Activated T-cell treated with anti-CD3 and anti-CD28 coated beads, Interleukin-2, amount 50 U/mL, for 24 hours (primary cell): ENCODE measurements around the gene SINHCAF.
A peak's percentile ranks its signal among the peaks of the same experiment; 100 is the strongest.
"Not testable (repeated sequence)": the region's sequence is repeated elsewhere in the genome, so short reads cannot be mapped to it uniquely, and the experiment has no call there.

ENCODE experiments used
- DNase-seq: peaks from one replicate; pipeline ENCODE4 v3.0.0-alpha.2; 2020
- H3K27ac Mint-ChIP-seq: 2 replicates; pipeline ENCODE4 v1.8.0; 2020; ENCODE audit warnings: mild to moderate bottlenecking, mixed read lengths
- H3K27me3 Mint-ChIP-seq: 2 replicates; pipeline ENCODE4 v1.8.0; 2020; ENCODE audit warnings: mixed read lengths
- H3K36me3 Mint-ChIP-seq: 2 replicates; pipeline ENCODE4 v1.8.0; 2020; ENCODE audit warnings: low read depth, mixed read lengths
- H3K4me1 Mint-ChIP-seq: 2 replicates; pipeline ENCODE4 v1.8.0; 2020; ENCODE audit warnings: low read depth, mixed read lengths
- H3K4me3 Mint-ChIP-seq: 2 replicates; pipeline ENCODE4 v1.8.0; 2020; ENCODE audit warnings: mild to moderate bottlenecking, moderate library complexity, mixed read lengths
- H3K9me3 Mint-ChIP-seq: 2 replicates; pipeline ENCODE4 v1.8.0; 2020; ENCODE audit warnings: mixed read lengths

SINHCAF gene

DNA sequence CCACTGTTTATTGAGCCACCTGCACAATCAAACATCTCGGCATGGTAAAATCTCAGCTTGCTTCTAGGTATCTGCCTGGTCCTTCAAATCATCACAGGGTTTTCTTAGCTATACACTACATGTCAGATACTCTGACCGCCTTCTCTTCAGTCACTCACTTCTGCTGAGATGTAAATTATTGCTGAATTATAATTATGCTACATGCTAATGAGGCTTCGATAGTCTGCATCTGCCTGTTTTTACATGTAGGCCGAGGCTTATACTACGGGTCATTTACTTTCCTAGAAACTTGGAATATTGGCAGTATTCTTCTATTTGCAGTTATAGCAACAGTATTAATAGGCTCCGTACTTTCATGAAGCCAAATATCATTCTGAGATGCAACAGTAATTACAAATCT lies 77.6 kb downstream of the SINHCAF start:
- H3K4me1 Mint-ChIP-seq: no peaks in the 10 kb centered on the region
- no peaks in the 10 kb centered on the region for H3K36me3 Mint-ChIP-seq
- H3K4me3 Mint-ChIP-seq: no peak overlapping the region
- DNase-seq: no peak
- no peaks in the 10 kb centered on the region for H3K9me3 Mint-ChIP-seq
- peaks cover 9% of the 10 kb centered on the region for H3K27me3 Mint-ChIP-seq
- no peak overlapping the region for H3K27ac Mint-ChIP-seq

DNA sequence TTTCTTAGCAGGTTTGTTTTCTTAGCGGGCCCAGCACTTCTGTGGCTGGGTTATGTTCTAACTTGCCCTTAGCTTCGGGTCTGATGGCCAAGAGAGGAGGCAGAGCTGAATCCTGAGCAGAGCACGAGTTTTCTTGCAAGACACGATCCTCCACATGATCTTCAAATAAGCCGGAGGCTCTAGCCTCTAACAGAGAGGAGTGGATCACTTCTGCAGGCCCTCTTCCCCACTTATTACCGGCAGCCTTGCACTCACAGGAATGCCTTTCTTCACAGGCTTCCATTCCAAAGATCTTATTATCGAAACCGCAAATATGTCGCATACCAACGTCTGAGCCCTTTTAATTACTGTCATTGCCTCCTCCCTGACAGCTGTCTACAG lies 79.5 kb downstream of the SINHCAF start:
- DNase-seq: no peak
- no peaks in the 10 kb centered on the region for H3K36me3 Mint-ChIP-seq
- no peak overlapping the region for H3K27ac Mint-ChIP-seq
- no peaks in the 10 kb centered on the region for H3K4me1 Mint-ChIP-seq
- H3K4me3 Mint-ChIP-seq: no peak overlapping the region
- H3K9me3 Mint-ChIP-seq: no peaks in the 10 kb centered on the region
- peaks cover 9% of the 10 kb centered on the region for H3K27me3 Mint-ChIP-seq

DNA sequence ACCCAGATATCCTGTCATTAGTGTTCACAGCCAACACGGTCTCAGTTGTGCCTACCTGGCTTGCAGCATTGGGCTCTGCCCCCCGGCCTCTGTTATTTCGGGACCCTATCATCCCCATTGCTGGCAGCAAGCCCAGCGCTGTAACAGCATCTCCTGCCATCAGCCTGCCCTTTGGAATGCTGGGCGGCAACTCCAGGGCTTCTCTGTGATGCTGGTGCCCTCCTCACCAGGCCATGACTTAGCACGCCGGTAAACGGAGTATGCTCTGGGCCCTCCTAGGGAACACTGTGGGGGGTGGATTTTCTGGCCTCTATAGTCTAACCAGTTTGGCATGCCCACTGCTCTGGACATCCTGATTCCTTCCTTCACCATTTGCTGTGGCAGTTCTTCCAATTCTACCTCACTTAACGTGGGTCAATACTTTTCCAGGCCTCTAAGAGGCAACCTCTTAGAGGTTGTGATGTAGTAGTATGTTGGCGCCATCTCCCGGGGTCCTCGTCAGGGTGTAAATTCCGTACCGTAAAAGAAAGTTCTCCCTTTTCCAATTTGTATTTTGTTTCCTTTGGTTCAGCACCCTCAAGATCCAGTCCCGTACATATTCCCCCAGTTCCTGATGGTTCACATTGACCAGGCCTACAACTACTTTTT lies 80.0 kb downstream of the SINHCAF start:
- H3K27ac Mint-ChIP-seq: no peak overlapping the region
- no peaks in the 10 kb centered on the region for H3K36me3 Mint-ChIP-seq
- no peaks in the 10 kb centered on the region for H3K4me1 Mint-ChIP-seq
- DNase-seq: no peak
- no peak overlapping the region for H3K4me3 Mint-ChIP-seq
- H3K9me3 Mint-ChIP-seq: no peaks in the 10 kb centered on the region
- peaks cover 9% of the 10 kb centered on the region for H3K27me3 Mint-ChIP-seq

DNA sequence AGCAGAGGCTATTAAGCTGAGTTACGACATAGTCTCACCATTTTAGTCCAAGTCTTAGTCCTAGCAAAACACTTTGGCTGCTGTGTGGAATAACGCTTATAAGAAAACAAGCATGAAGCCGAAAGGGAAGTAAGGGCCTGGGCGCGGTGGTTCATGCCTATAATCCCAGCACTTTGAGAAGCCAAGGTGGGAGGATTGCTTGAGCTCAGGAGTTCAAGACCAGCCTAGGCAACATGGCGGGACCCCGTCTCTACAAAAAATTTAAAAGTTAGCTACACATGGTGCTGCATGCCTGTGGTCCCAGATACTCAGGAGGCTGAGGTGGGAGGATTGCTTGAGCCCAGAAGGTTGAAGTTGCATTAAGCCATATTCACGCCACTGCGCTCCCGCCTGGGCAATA lies 83.5 kb downstream of the SINHCAF start:
- peaks cover 14% of the 10 kb centered on the region for H3K27me3 Mint-ChIP-seq
- not testable (repeated sequence) for H3K27ac Mint-ChIP-seq, H3K4me3 Mint-ChIP-seq, H3K36me3 Mint-ChIP-seq, DNase-seq, H3K9me3 Mint-ChIP-seq, H3K4me1 Mint-ChIP-seq

DNA sequence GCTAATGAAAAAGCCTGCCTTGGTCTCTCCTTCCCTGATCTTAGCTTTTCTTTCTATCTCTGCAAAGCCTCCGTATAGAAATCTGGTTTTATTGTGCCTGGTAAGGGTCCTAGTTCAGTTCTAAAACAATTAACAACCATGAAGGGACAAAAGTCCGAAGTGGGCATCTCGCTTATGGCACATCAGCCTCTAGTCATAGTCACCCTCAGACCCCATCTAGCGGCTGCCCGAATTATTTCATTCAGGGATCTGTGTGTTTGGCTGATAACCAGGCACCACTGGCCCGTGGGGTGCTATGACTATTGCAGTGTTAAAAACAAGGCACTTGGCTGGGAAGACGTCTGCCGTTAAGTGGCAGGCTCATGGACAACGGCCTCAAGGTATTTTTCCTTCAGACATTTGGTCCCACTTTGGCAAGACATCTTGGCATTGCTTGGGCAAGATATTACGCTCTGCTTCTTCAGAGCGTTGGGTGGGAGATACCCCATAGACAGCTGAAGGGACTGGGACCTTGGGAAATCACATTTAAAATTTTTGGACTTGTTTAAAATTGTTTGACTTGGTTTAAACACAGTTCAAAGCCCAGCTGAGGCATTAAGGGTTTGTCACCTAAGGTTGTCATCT lies 87.1 kb downstream of the SINHCAF start:
- Mint-ChIP-seq H3K36me3 (no peaks in the 10 kb centered on the region), H3K4me1 (peaks cover 1% of the 10 kb centered on the region), H3K4me3 (no peak overlapping the region), H3K27ac (no peak overlapping the region), H3K9me3 (no peaks in the 10 kb centered on the region), H3K27me3 (peaks cover 29% of the 10 kb centered on the region)
- peak; percentile 65 for DNase-seq

DNA sequence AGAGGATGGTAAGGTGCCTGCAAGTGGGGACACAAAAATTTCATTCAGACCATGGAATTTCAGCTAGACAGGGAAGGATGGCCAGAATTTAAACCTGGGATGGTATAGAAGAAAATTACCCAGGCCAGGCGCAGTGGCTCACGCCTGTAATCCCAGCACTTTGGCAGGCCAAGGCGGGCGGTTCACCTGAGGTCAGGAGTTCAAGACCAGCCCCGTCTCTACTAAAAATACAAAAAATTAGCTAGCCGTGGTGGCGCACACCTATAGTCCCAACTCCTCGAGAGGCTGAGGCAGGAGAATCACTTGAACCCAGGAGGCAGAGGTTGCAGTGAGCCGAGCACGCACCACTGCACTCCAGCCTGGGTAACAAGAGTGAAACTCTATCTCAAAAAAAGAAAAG lies 87.6 kb downstream of the SINHCAF start:
- not testable (repeated sequence) for H3K4me1 Mint-ChIP-seq, H3K9me3 Mint-ChIP-seq, DNase-seq, H3K36me3 Mint-ChIP-seq, H3K27ac Mint-ChIP-seq, H3K4me3 Mint-ChIP-seq
- peaks cover 29% of the 10 kb centered on the region for H3K27me3 Mint-ChIP-seq

DNA sequence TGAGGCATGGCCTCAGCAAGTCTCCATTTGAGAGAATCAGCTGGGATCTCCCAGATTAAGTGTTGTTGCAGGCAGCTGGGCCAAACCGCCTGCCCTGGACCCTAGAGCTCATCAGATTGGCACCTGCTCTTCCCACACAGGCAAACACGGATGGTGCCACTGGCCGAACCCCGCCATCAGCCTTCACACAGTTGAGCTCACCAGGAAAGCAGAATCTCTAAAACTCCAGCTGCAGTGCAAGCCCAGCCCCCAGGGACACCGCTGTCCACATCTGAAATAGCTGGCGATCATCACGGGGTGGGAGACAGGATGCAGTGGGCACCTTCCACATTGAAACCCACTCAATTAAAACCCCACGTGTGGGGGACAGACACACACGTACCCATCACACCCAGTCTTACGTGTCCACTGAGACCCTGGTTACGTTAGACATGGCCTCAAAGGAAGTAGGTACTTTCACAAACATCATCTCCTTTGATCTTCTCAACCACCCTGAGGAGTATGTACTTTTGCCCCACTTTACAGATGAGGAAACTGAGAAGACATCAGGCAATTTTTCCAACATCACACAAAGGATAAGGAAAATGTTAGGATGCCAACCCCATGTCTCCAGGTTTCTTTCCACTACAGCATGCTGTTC lies 88.8 kb downstream of the SINHCAF start:
- no peak overlapping the region for H3K27ac Mint-ChIP-seq
- H3K9me3 Mint-ChIP-seq: no peaks in the 10 kb centered on the region
- H3K4me1 Mint-ChIP-seq: peaks cover 1% of the 10 kb centered on the region
- no peak overlapping the region for H3K4me3 Mint-ChIP-seq
- peaks cover 31% of the 10 kb centered on the region for H3K27me3 Mint-ChIP-seq
- no peak for DNase-seq
- H3K36me3 Mint-ChIP-seq: no peaks in the 10 kb centered on the region

DNA sequence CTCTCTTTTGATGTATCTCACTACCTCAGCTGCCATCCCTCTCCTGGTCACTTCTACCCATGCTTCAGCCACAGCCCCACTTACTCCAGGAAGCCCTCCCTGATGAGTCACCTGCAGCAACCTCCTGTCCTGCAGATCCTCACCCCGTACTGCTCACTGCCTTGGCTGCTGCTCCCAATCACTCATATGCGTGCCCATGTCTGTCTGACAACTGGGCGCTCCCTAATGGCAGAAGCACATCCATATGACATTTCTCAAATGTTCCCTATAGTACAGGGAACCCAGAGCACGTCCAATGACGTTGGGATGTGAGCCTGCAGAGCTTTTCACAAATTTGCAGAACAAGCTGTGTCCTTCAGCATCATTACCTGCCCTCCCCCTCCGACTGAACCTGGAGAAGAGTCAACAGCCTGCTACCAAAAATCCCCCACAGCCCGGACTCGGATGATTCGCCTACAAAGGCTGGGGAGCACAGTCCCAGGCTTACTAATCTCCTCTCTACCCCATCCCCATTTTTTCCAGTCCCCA lies 90.0 kb downstream of the SINHCAF start:
- Mint-ChIP-seq H3K9me3 (no peaks in the 10 kb centered on the region), H3K4me3 (no peak overlapping the region), H3K4me1 (peaks cover 1% of the 10 kb centered on the region), H3K27me3 (peaks cover 36% of the 10 kb centered on the region), H3K27ac (no peak overlapping the region), H3K36me3 (no peaks in the 10 kb centered on the region)
- no peak for DNase-seq

DNA sequence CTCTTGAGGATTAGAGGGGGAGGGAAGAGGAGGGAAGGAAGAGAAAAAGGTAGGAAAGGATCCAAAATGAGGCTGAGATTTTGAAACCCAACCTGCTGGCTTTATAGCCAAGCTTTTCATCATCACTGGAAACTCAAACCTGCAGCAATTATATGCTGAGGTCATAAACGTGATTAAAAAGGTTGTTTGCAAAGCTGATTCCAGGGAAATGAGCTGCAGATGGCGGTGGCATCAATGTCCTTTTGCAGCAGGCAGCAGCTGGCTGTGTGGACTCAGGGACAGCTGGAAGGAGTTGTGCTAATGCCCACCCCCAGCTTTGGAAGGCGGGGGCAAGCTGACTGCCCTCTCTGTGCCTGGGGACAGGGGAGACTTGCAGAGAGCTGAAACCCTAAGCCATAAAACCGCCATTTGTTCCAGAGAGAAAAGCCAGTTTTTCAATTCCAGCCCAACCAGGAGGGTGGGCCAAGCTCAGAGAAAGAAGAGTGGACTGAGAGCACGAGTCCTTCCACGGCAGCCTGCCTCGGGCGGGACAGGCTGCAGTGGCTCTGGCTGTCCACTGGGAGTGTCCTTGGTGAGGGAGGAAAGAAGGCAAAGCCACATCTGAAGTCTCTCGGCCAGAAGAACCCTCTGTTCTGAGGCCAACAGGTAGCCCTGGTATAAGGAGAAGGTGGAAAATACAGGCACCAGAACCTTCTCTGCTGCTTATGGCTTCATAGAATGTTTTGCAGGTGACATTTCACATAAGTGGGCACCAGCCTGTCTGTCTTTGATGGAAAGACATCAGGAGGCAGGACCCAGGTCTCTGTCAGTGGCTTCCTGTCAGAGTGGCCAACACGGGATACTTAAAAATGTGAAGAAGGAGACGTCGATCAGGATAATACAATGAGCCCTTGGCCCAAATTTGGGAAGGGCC lies 90.7 kb downstream of the SINHCAF start:
- DNase-seq: no peak
- Mint-ChIP-seq H3K9me3 (no peaks in the 10 kb centered on the region), H3K27me3 (peaks cover 36% of the 10 kb centered on the region)

DNA sequence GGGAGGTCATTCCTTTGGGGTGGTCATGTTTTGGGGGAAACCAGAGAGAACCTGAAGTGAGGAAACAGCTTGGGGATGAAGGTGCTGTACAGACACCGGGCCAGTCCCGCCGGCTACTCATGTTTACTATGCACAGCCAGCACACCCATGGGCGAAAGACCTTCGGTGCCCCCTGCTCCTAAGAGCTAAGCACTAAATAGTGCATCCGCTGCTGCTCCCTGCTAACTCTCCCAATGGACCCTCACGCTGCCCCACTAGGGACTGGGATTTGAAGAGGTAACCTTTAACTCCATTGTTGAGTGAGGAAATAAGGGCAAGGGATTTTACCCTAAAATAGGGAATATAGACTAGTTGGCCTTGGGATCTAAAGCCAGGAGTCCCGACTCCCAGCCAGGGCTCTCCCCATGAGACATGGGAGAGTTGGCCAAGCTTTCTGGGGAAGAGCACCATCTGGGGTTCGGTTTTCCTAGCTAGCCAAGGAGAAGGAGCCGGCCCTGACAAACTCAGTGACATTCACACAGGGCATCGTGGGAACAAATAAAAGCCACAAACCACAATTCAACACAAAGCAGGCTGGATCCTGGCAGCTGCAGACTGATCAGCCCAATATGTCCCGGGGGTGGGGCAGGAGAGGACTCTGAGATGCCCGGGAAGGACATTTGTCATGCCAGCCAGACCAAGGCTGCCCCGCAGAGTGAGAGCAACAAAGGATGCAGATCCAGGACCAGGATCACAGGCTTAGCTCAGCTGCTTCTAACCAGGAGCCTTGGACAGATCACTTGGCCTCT lies 91.7 kb downstream of the SINHCAF start:
- H3K36me3 Mint-ChIP-seq: no peaks in the 10 kb centered on the region
- DNase-seq: no peak
- no peaks in the 10 kb centered on the region for H3K9me3 Mint-ChIP-seq
- peaks cover 36% of the 10 kb centered on the region for H3K27me3 Mint-ChIP-seq
- peaks cover 1% of the 10 kb centered on the region for H3K4me1 Mint-ChIP-seq
- no peak overlapping the region for H3K4me3 Mint-ChIP-seq
- H3K27ac Mint-ChIP-seq: no peak overlapping the region

More for the DNA sequence above, 90.7 kb downstream of the SINHCAF start:
- Mint-ChIP-seq H3K4me3 (no peak overlapping the region), H3K27ac (no peak overlapping the region), H3K36me3 (no peaks in the 10 kb centered on the region), H3K4me1 (peaks cover 1% of the 10 kb centered on the region)

DNA sequence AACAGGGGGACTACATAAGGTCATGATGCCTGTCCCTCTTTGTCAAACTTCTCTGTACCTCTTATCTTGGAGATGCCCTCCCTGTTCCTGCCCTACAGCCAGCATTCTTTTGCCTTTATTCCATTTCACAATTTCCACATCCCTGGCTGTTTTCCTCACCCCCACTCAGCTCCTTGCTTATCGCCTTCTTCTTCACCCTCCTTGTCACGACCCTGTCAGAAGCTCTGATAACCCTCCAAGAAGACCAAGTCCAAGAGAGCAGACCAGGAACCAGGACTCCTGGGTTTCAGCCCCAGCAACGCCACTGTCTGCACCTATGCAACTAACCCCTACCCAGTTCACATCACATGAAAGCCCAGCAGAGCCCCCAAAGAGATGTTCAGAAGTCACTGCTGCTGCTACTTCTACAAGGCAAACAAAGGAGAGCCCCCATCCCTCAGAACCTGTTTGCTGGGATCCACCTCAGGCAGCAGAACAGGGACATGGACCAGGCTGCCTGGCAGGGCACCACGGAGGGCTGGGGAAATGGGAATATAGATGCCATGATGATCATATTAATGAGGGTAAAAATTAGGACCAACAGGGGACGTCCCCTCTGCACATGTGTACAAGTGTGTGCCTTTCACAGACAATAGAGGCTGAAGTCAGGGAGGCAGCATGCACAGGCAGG lies 92.8 kb downstream of the SINHCAF start:
- DNase-seq: no peak
- Mint-ChIP-seq H3K36me3 (no peaks in the 10 kb centered on the region), H3K4me3 (no peak overlapping the region), H3K4me1 (no peaks in the 10 kb centered on the region), H3K9me3 (no peaks in the 10 kb centered on the region), H3K27me3 (peaks cover 30% of the 10 kb centered on the region), H3K27ac (no peak overlapping the region)

DNA sequence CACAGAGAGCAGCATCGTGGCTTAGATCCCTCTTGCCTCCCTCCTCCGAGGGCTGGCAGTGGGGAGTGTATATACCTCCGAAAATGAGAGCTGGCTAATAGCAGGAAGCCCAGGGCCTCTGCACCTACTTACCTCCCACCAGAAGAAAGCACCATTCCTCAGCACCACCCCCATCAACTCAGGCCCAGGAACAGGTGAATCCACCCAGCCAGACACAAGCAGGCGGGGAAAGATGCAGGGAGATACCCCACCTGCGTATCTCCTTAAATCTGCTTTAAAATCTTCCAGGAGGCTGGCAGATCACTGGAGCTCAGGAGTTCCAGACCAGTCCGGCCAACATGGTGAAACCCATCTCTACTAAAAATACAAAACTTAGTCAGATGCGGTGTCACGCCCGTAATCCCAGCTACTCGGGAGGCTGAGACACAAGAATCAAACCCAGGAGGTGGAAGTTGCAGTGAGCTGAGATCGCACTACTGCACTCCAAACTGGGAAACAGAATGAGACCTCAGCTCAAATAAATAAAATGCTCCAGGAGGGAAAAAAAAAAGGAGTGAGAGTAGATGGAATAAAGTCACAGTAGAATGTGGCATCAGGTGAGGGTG lies 93.5 kb downstream of the SINHCAF start:
- Mint-ChIP-seq H3K4me1 (no peaks in the 10 kb centered on the region), H3K4me3 (no peak overlapping the region), H3K9me3 (no peaks in the 10 kb centered on the region), H3K27me3 (peaks cover 22% of the 10 kb centered on the region), H3K36me3 (no peaks in the 10 kb centered on the region), H3K27ac (no peak overlapping the region)
- no peak for DNase-seq

DNA sequence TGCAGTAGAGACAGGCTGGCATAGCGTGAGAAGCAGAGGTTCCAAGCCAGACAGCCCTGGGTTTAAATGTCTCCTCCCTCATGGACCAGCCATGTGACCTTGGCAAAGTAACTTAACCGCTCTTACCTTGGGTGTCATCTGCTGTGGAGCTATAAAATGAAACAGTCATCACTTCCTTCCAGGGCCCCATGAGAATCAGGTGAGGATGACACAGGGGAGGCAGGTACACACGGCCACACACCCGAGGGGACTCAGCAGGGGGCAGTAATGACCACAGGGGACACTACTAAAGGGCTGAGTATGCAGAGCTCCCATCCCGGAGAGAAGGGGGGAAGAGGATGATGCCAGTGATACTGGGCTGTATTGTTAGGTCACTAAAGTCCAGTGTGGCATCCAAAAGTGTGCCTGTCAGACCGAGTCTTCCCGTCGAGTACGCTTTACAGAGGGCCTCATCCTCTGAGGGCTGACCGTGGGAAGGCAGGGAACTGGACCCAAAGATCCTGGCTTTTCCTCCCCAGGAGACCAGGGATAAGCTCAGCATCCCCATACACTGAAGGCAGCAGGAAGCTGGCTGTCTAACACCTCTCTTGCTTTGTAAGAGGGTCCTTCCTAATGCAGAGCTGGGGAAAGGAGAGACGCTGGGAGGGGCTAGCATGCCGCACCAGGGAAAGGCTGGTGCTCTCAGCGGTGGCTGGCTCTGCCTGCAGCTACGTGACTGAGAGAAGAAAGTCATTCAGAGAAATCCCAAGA lies 94.2 kb downstream of the SINHCAF start:
- H3K36me3 Mint-ChIP-seq: no peaks in the 10 kb centered on the region
- no peaks in the 10 kb centered on the region for H3K9me3 Mint-ChIP-seq
- H3K27ac Mint-ChIP-seq: no peak overlapping the region
- H3K4me3 Mint-ChIP-seq: no peak overlapping the region
- no peaks in the 10 kb centered on the region for H3K4me1 Mint-ChIP-seq
- peaks cover 16% of the 10 kb centered on the region for H3K27me3 Mint-ChIP-seq
- DNase-seq: no peak
